Measurements from ENCODE around the gene KCTD13.
A peak's percentile ranks its signal among the peaks of the same experiment; 100 is the strongest.
"Not testable (repeated sequence)": the region's sequence is repeated elsewhere in the genome, so short reads cannot be mapped to it uniquely, and the experiment has no call there.

Gene KCTD13

GRCh38 chr16:29877266-29877961 lies 48.6 kb downstream of the KCTD13 start:
- peak; percentile 72 to 79 for DNase-seq

GRCh38 chr16:29876594-29877249 lies 49.3 kb downstream of the KCTD13 start:
- DNase-seq, result peak; percentile 51 to 57

GRCh38 chr16:29876217-29876593 lies 49.8 kb downstream of the KCTD13 start:
- DNase-seq, result peak; percentile 13 to 30

- DNase-seq, result no peak
Observed at GRCh38 chr16:29875206-29875605, 50.8 kb downstream of the KCTD13 start.

- DNase-seq, result no peak
Observed at GRCh38 chr16:29873319-29873718, 52.7 kb downstream of the KCTD13 start.

GRCh38 chr16:29871822-29872546 lies 54.0 kb downstream of the KCTD13 start:
- DNase-seq, result no peak

- DNase-seq, result not testable (repeated sequence)
Observed at GRCh38 chr16:29869067-29869466, 57.0 kb downstream of the KCTD13 start.

- no peak for DNase-seq
Observed at GRCh38 chr16:29868396-29869009, 57.5 kb downstream of the KCTD13 start.

- DNase-seq, result no peak
Observed at GRCh38 chr16:29864205-29864604, 61.8 kb downstream of the KCTD13 start.

- no peak for DNase-seq
Observed at GRCh38 chr16:29863669-29863984, 62.4 kb downstream of the KCTD13 start.

GRCh38 chr16:29862884-29863668 lies 63.0 kb downstream of the KCTD13 start, which contains the start of gene CDIPT:
CDIPT (minus strand) TSS chr16:29863226; CDS start chr16:29862857, 369 bp downstream.
- peak; percentile 91 to 93 for DNase-seq

- DNase-seq, result peak in 1 of 2 experiments; percentile 14
Observed at GRCh38 chr16:29862383-29862883, 63.6 kb downstream of the KCTD13 start.

- no peak for DNase-seq
Observed at GRCh38 chr16:29860218-29860617, 65.8 kb downstream of the KCTD13 start.

- DNase-seq, result no peak
Observed at GRCh38 chr16:29858974-29859373, 67.1 kb downstream of the KCTD13 start.

- DNase-seq, result no peak
Observed at GRCh38 chr16:29858149-29858849, 67.7 kb downstream of the KCTD13 start.

- no peak for DNase-seq
Observed at GRCh38 chr16:29857133-29857760, 68.8 kb downstream of the KCTD13 start.

All from activated CD4-positive, alpha-beta T cell treated with anti-CD3 and anti-CD28 coated beads, Interleukin-2, amount 50 U/mL, for 48 hours (primary cell).